Measurements from ENCODE around the gene MAP1LC3A. TPM values are rescaled to one million over a fixed set of nuclear protein-coding genes. Genes with fewer than 3 reads are reported as not detected.

Gene MAP1LC3A
- total and polyA plus RNA-seq, 2 donors (not counting 3 experiments of a cell fraction or from before 2014, with no cell fraction given) = 32.1 to 39.8 TPM

- BruUV-seq (replicated peaks) = no TSS peak
- intact Hi-C loops (cut with micrococcal nuclease) (no loop called here), dilution Hi-C loops (cut with MboI; ENCODE audit: extremely low pct_ligation_motif_present, low sequenced_read_pairs) (no loop called here)
- CTCF ChIA-PET = interaction anchor here (1.3 kb wide), 1 partner anchor 147 kb away, joined by 4 read pairs; no protein-coding TSS in a partner anchor
- no peak overlapping the region for H3K9ac ChIP-seq (replicated peaks; ENCODE audit: extremely low read depth, insufficient read depth, low read length)
- H2AFZ ChIP-seq (ENCODE audit: low read depth, low read length) = no peak overlapping the region
- H3K27ac ChIP-seq (ENCODE audit: insufficient read depth, low read depth, low read length) = no peak overlapping the region
- H3K4me3 ChIP-seq (replicated peaks in 1 of 3; ENCODE audit: insufficient read depth in 1 of 3, low read depth in 1 of 3, low read length in 3 of 3) = no peak overlapping the region
- TF ChIP-seq POLR2A (IDR thresholded peaks at IDR 0.05; ENCODE audit: low read depth, low read length) (no peak), JUN (IDR thresholded peaks at IDR 0.05; ENCODE audit: borderline replicate concordance, insufficient read depth, insufficient read length, low read depth) (no peak), GATA2 (IDR thresholded peaks at IDR 0.05; ENCODE audit: insufficient read depth, insufficient read length, low read depth, low read length) (no peak), EZH2 (IDR thresholded peaks at IDR 0.05; ENCODE audit: borderline replicate concordance, low read depth, low read length, severe bottlenecking) (no peak), FOS (IDR thresholded peaks at IDR 0.05; ENCODE audit: borderline replicate concordance, insufficient read depth, low read length) (no peak), MAX (IDR thresholded peaks at IDR 0.05; ENCODE audit: insufficient read depth, insufficient read length) (no peak), POLR2AphosphoS5 (IDR thresholded peaks at IDR 0.05; ENCODE audit: insufficient read depth, low read depth, low read length) (no peak), CTCF (IDR thresholded peaks at IDR 0.05; ENCODE audit: extremely low read depth in 1 of 2, insufficient read depth in 1 of 2, low read depth in 1 of 2, low read length in 2 of 2) (no peak), MYC (IDR thresholded peaks at IDR 0.05; ENCODE audit: low read depth, low read length) (no peak)
- no peaks in the 10 kb centered on the region for H3K9me1 ChIP-seq (replicated peaks; ENCODE audit: control insufficient read depth, extremely low read depth, insufficient read depth, low read length)
- H4K20me1 ChIP-seq (replicated peaks; ENCODE audit: control insufficient read depth, extremely low read depth, insufficient read depth, low read length) = no peaks in the 10 kb centered on the region
- FAIRE-seq (no peak), DNase-seq (ENCODE audit: low read depth, low spot score) (no peak)
- H3K79me2 ChIP-seq (ENCODE audit: control insufficient read depth, insufficient read depth, low read length) = no peaks in the 10 kb centered on the region
- H3K9me3 ChIP-seq (replicated peaks; ENCODE audit: control insufficient read depth, insufficient read depth, low read length) = no peaks in the 10 kb centered on the region
- POLR2A ChIA-PET = no interaction called here
- H3K4me2 ChIP-seq (ENCODE audit: insufficient read depth, low read length) = no peak overlapping the region
- no peaks in the 10 kb centered on the region for H3K27me3 ChIP-seq (ENCODE audit: control insufficient read depth in 2 of 2, insufficient read depth in 2 of 2, low read length in 2 of 2)
- no peaks in the 10 kb centered on the region for H3K4me1 ChIP-seq (ENCODE audit: control insufficient read depth, extremely low read depth, insufficient read depth, low read length)
- no peaks in the 10 kb centered on the region for H3K36me3 ChIP-seq (ENCODE audit: control insufficient read depth in 2 of 2, extremely low read depth in 1 of 2, insufficient read depth in 2 of 2, low read length in 2 of 2)
Observed at GRCh38 chr20:34560141-34560523, 1.6 kb downstream of the MAP1LC3A start.

Measured in endothelial cell of umbilical vein (primary cell).